ENCODE measurements around the gene ST8SIA4. TPM values are rescaled to one million over a fixed set of nuclear protein-coding genes. Genes with fewer than 3 reads are reported as not detected.

Gene ST8SIA4
- total and polyA plus RNA-seq, 10 of the 15 experiments (the other 5 are each of a cell fraction or from before 2014, with no cell fraction given) = 4.4 to 30.9 (median 19.5) TPM

GRCh38 chr5:100899675-100900074 lies 3.4 kb downstream of the ST8SIA4 start (continued):
- TF ChIP-seq IRF5 (IDR thresholded peaks at IDR 0.05; ENCODE audit: borderline replicate concordance) (no peak), SUZ12 (IDR thresholded peaks at IDR 0.05; ENCODE audit: unreplicated experiment) (no peak), IKZF1 (conservative IDR thresholded peaks at IDR 0.05) (no peak), MTA2 (IDR thresholded peaks at IDR 0.05; ENCODE audit: low read depth) (no peak), ZBTB40 (IDR thresholded peaks at IDR 0.05; ENCODE audit: borderline replicate concordance) (peak; percentile 69; the same call in 1 of the 2 replicates), EP300 (IDR thresholded peaks at IDR 0.05; ENCODE audit: borderline replicate concordance in 1 of 2, control insufficient read depth in 1 of 2, low read depth in 2 of 2, low read length in 2 of 2) (no peak), CREM (IDR thresholded peaks at IDR 0.05; ENCODE audit: low read depth) (no peak), FOXM1 (IDR thresholded peaks at IDR 0.05; ENCODE audit: low read depth, low read length) (0 out of 2 replicates have a peak, but pooled peaks have one; percentile 1), RBBP5 (conservative IDR thresholded peaks at IDR 0.05) (no peak)

All from GM12878 (cell line).